ENCODE results near the gene MCHR2.
"Not testable (repeated sequence)": the region's sequence is repeated elsewhere in the genome, so short reads cannot be mapped to it uniquely, and the experiment has no call there.

Gene MCHR2

DNA sequence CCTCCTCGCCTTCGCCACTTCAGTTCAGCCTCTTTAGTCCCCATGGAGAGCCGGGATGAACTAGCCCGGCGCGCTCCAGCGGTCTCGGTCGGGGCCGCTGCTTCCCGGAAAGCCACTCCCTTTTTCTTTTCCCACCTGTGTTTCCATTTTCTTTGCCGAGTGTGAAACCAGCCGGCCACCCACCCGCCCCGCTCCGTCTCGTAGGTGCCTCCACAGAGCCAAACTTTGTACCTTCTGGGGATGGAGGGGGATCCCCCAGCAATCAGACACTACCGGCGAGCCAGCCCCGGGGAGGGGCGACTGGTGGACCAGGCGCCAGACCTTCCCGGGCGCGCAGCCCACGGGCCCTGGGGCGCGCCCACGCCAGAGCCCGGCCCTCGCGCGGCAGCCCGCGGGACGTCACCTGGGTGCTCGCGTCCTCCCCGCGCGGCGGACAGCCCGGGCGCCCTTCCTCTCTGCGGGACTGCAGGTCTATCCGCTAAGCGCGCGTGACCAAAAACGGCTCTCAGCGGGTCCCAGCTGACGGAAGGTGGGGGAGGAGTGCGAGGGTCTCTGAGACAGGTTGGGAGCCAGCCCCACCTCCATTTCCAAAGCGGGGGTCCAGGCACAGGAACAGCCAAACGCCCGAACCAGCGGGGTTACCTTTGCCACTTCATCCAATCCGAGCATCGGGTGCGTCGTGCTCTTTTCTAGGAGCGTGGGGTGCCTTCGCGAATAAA is at the start of gene MCHR2:
MCHR2 (minus strand) TSS at position 691 of the 719 bp plus-strand sequence. CDS start 38,076 bp downstream, outside the sequence.
- Histone ChIP-seq H3K9ac (no peak within 1 kb of the TSS), H3K27me3 (no peaks in the 10 kb centered on the region), H3K27ac (no peak within 1 kb of the TSS), H3K4me1 (no peaks in the 10 kb centered on the region), H3K36me3 (no peaks in the 10 kb centered on the region), H3K4me2 (no peak within 1 kb of the TSS), H4K20me1 (no peaks in the 10 kb centered on the region), H3K9me3 (replicated peaks in 1 of 11) (peaks cover 7 to 18% (median 14%) of the 10 kb centered on the region in 11 experiments), H3K4me3 (no peak within 1 kb of the TSS)
- TF ChIP-seq Cebpa-rat (IDR thresholded peaks at IDR 0.05) = no peak

DNA sequence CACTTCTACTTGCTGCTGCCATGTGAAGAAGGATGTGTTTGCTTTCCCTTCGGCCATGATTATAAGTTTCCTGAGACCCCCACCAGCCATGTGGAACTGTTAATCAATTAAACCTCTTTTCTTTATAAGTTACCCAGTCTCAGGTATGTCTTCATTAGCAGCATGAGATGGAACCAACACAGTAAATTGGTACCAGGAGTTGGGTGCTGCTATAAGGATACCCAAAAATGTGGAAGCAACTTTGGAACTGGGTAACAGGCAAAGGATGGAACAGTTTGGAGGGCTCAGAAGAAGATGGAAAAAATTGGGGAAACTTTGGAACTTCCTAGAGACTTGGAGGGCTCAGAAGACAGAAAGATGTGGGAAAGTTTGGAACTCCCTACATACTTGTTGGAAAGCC is 44.5 kb upstream of the MCHR2 start:
- H3K9ac ChIP-seq, H3K27me3 ChIP-seq, H4K20me1 ChIP-seq, H3K4me2 ChIP-seq, H3K27ac ChIP-seq, H3K4me3 ChIP-seq, H3K4me1 ChIP-seq, H3K36me3 ChIP-seq: not testable (repeated sequence)
- peaks cover 10 to 20% (median 16%) of the 10 kb centered on the region in 11 experiments; a peak in 21 of 22 replicates for H3K9me3 ChIP-seq (replicated peaks in 1 of 11)

- Histone ChIP-seq H3K4me3 (no peak overlapping the region), H3K9me3 (replicated peaks in 1 of 11) (peaks cover 10 to 20% (median 16%) of the 10 kb centered on the region in 11 experiments; a peak in 21 of 22 replicates), H3K27ac (no peak overlapping the region), H3K4me1 (peaks cover 0 to 7% (median 5%) of the 10 kb centered on the region in 10 experiments; a peak in 9 of 20 replicates), H3K27me3 (no peaks in the 10 kb centered on the region), H4K20me1 (no peaks in the 10 kb centered on the region), H3K4me2 (peak overlapping the region in 10 of 11 experiments; percentile 0 to 52 (median 23); a peak in 11 of 22 replicates), H3K36me3 (no peaks in the 10 kb centered on the region), H3K9ac (no peak overlapping the region)
- TF ChIP-seq Cebpa-rat (IDR thresholded peaks at IDR 0.05) = no peak
Observed at GRCh38 chr6:100035873-100036653, 42.0 kb upstream of the MCHR2 start.

DNA sequence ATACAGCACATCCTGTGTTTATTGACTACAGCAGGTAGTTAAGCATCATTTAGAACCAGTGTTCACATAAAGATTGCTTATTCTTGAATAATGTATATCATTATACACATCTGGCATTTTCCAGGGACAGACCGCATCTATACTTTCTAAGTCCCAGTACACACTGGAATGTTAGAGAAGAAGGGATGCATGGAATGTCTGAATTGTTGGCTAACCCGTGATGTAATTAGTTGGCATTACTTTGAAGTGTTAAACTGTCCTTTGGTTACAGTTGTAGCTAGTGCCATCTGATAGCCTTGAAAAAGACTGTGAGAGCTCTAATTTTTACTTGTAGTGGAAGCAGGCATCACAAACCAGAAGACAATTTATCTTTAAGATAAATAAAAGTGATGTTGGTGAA is 29.8 kb upstream of the MCHR2 start:
- no peak overlapping the region for H3K4me3 ChIP-seq
- no peak for TF ChIP-seq Cebpa-rat (IDR thresholded peaks at IDR 0.05)
- no peak overlapping the region for H3K27ac ChIP-seq
- no peaks in the 10 kb centered on the region for H3K4me1 ChIP-seq
- no peaks in the 10 kb centered on the region for H3K27me3 ChIP-seq
- no peak overlapping the region for H3K4me2 ChIP-seq
- H3K9ac ChIP-seq = no peak overlapping the region
- H4K20me1 ChIP-seq = no peaks in the 10 kb centered on the region
- H3K36me3 ChIP-seq = no peaks in the 10 kb centered on the region
- H3K9me3 ChIP-seq (replicated peaks in 1 of 11) = no peaks in the 10 kb centered on the region

- H3K4me3 ChIP-seq = no peak overlapping the region
- H3K4me1 ChIP-seq = no peaks in the 10 kb centered on the region
- no peak overlapping the region for H3K9ac ChIP-seq
- peaks cover 0 to 8% (median 7%) of the 10 kb centered on the region in 11 experiments; a peak in 15 of 22 replicates for H3K9me3 ChIP-seq (replicated peaks in 1 of 11)
- no peak overlapping the region for H3K27ac ChIP-seq
- H3K36me3 ChIP-seq = no peaks in the 10 kb centered on the region
- no peak overlapping the region for H3K4me2 ChIP-seq
- no peaks in the 10 kb centered on the region for H3K27me3 ChIP-seq
- no peak for TF ChIP-seq Cebpa-rat (IDR thresholded peaks at IDR 0.05)
- H4K20me1 ChIP-seq = no peaks in the 10 kb centered on the region
Observed at GRCh38 chr6:100022847-100023246, 28.8 kb upstream of the MCHR2 start.

DNA sequence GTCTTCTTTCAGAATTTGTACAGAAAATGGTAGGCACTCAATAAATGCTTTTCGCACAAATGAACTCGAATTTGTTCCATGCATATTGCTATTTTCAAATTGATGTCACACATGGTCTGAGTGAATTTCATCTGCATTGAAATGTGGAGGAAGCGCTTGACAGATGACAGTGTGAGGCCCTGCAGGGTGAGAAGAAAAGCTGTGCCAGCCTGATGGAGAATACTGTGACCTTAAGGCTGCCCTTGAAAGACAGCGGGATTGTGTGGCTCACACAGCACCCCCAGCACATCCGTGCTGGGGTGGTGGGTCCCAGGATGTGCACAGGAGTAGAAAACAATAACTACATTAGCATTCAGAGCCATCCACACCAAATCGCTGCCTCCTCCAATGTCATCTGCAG is 14.8 kb upstream of the MCHR2 start:
- no peak for TF ChIP-seq Cebpa-rat (IDR thresholded peaks at IDR 0.05)
- no peaks in the 10 kb centered on the region for H3K27me3 ChIP-seq
- no peak overlapping the region for H3K4me2 ChIP-seq
- no peaks in the 10 kb centered on the region for H4K20me1 ChIP-seq
- no peaks in the 10 kb centered on the region for H3K9me3 ChIP-seq (replicated peaks in 1 of 11)
- no peaks in the 10 kb centered on the region for H3K4me1 ChIP-seq
- no peak overlapping the region for H3K4me3 ChIP-seq
- no peak overlapping the region for H3K9ac ChIP-seq
- no peak overlapping the region for H3K27ac ChIP-seq
- H3K36me3 ChIP-seq = no peaks in the 10 kb centered on the region

DNA sequence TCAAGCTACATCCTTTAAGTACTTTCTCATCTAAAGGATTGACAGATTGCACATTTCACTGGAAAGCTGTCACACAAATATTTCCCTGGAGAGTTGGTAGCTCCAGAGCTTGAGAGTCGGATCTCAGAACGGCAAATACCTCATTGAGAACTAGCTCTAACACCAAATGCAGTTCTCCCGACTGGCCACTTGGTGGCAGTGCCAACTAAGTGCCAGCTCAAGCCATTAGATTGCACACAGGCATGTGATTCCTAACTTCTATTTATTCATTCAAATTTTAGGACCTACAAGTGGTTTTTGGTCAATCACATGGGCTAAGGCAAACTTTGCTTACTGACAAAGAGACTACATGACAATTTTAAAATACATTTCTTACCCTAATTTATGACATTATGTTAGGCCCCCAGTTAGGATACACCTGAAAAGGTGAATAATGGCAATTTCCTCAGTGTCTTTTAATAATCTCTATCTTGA is 7.9 kb upstream of the MCHR2 start:
- H3K4me3 ChIP-seq = no peak overlapping the region
- H4K20me1 ChIP-seq = no peaks in the 10 kb centered on the region
- H3K4me2 ChIP-seq = no peak overlapping the region
- no peaks in the 10 kb centered on the region for H3K36me3 ChIP-seq
- no peak for TF ChIP-seq Cebpa-rat (IDR thresholded peaks at IDR 0.05)
- H3K9me3 ChIP-seq (replicated peaks in 1 of 11) = no peaks in the 10 kb centered on the region
- H3K27me3 ChIP-seq = no peaks in the 10 kb centered on the region
- H3K4me1 ChIP-seq = no peaks in the 10 kb centered on the region
- no peak overlapping the region for H3K9ac ChIP-seq
- no peak overlapping the region for H3K27ac ChIP-seq

DNA sequence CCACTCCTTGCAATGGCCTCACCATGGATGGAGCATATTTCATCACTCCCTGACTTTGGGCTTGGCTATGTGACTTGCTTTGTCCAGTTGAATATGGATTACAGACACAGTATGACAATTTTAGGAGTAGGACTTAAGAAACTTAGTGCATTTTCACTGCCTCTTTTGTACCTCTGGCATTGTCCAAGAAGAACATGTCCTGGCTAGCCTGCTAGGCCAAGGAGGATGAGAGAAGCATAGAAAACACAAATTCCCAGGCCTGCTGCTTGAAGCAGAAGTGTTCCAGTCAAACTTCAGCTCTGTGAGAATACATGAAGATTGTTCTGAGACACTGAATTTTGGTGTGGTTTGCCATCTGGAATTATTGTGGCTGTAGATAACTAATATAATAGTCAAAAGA is 3.1 kb upstream of the MCHR2 start:
- no peak for TF ChIP-seq Cebpa-rat (IDR thresholded peaks at IDR 0.05)
- H3K9ac ChIP-seq = no peak overlapping the region
- H3K4me3 ChIP-seq = no peak overlapping the region
- H3K9me3 ChIP-seq (replicated peaks in 1 of 11) = peaks cover 7 to 18% (median 14%) of the 10 kb centered on the region in 11 experiments
- H3K36me3 ChIP-seq = no peaks in the 10 kb centered on the region
- H3K4me2 ChIP-seq = no peak overlapping the region
- no peak overlapping the region for H3K27ac ChIP-seq
- H3K27me3 ChIP-seq = no peaks in the 10 kb centered on the region
- no peaks in the 10 kb centered on the region for H3K4me1 ChIP-seq
- no peaks in the 10 kb centered on the region for H4K20me1 ChIP-seq

DNA sequence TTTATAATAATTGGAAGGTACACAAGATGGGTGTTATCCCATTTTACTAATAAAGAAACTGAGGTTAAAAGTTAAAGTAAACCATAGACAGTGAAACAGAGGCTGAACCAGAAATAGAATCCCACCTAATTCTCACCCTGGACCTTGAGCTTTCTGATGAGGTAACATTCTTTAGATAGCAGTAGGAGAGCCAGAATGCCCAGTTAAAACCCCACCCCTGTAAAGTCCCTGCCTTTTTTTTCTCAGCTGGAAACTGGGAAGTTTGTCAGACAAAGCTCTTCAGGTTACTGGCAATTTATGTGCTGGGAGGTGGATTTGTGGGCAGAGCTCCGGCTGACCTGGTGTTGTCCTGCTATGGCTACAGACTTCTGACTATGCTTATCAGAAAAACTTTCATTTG is 1.9 kb upstream of the MCHR2 start:
- no peak overlapping the region for H3K9ac ChIP-seq
- H3K27ac ChIP-seq = no peak overlapping the region
- no peaks in the 10 kb centered on the region for H4K20me1 ChIP-seq
- no peaks in the 10 kb centered on the region for H3K27me3 ChIP-seq
- H3K4me2 ChIP-seq = no peak overlapping the region
- no peak for TF ChIP-seq Cebpa-rat (IDR thresholded peaks at IDR 0.05)
- peaks cover 7 to 18% (median 14%) of the 10 kb centered on the region in 11 experiments for H3K9me3 ChIP-seq (replicated peaks in 1 of 11)
- H3K36me3 ChIP-seq = no peaks in the 10 kb centered on the region
- no peaks in the 10 kb centered on the region for H3K4me1 ChIP-seq
- no peak overlapping the region for H3K4me3 ChIP-seq

All from BLaER1 treated with 17β-estradiol and CSF1 and Interleukin-3, amounts not matched to agents 10 nM and 100 nM (cell line).